ENCODE measurements around the gene RNF181.
A peak's percentile ranks its signal among the peaks of the same experiment; 100 is the strongest.

RNF181 gene, protein sequence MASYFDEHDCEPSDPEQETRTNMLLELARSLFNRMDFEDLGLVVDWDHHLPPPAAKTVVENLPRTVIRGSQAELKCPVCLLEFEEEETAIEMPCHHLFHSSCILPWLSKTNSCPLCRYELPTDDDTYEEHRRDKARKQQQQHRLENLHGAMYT

DNA sequence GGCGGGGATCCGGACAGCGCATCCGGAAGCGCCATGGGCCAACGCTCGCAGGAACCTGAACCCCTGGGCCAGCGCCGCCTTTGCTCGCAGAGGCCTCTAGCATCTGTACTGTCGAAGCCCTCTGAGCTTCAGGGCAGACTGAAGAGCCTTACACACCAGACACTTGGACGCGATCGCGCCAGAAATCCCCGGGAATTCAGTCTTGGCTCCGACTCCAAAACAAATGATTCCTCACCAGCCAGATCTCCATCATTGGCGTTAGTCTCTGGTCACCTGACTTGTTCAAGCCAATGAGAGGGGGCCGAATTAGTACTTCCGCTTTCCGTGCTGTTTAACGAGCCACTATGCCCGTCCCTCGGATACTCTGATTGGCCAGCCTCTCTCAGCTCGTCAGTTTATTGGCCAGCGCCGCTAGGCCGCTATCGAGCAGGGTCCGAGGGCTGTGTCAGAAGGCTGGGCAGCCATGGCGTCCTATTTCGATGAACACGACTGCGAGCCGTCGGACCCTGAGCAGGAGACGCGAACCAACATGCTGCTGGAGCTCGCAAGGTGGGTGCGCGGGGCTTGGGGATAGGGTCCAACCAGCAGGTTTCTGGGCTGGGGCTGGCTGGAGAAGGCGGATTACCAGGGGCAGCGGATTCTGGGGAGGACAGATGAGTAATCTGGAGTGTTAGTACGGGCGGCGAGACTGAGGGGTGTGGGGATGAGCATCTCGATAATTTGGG, at the start of gene RNF181:
Gene RNF181 (plus strand): TSS at position 445 of the 725 bp plus-strand sequence. CDS start 19 bp downstream, at position 464.
- H3K36me3 ChIP-seq (ENCODE audit: control insufficient read depth, insufficient read depth, low read length): no peaks in the 10 kb centered on the region
- H3K27ac ChIP-seq: peak within 1 kb of the TSS; percentile 86
- H3K4me1 ChIP-seq: peaks cover 15% of the 10 kb centered on the region
- peak within 1 kb of the TSS; percentile 86 for H3K4me3 ChIP-seq (ENCODE audit: low read depth, low read length)
- TF ChIP-seq, protein P1, sequence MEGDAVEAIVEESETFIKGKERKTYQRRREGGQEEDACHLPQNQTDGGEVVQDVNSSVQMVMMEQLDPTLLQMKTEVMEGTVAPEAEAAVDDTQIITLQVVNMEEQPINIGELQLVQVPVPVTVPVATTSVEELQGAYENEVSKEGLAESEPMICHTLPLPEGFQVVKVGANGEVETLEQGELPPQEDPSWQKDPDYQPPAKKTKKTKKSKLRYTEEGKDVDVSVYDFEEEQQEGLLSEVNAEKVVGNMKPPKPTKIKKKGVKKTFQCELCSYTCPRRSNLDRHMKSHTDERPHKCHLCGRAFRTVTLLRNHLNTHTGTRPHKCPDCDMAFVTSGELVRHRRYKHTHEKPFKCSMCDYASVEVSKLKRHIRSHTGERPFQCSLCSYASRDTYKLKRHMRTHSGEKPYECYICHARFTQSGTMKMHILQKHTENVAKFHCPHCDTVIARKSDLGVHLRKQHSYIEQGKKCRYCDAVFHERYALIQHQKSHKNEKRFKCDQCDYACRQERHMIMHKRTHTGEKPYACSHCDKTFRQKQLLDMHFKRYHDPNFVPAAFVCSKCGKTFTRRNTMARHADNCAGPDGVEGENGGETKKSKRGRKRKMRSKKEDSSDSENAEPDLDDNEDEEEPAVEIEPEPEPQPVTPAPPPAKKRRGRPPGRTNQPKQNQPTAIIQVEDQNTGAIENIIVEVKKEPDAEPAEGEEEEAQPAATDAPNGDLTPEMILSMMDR (IDR thresholded peaks at IDR 0.05): no peak
- no peaks in the 10 kb centered on the region for H3K9me3 ChIP-seq (ENCODE audit: control insufficient read depth, low read length)
- H3K4me2 ChIP-seq (ENCODE audit: low read length): peak within 1 kb of the TSS; percentile 89
- H3K27me3 ChIP-seq (ENCODE audit: control insufficient read depth, insufficient read depth, low read length): no peaks in the 10 kb centered on the region
- peak within 1 kb of the TSS; percentile 32 for H3K9ac ChIP-seq
- peaks cover 29% of the 10 kb centered on the region for H3K79me2 ChIP-seq
- H2AFZ ChIP-seq: peak within 1 kb of the TSS; percentile 86

DNA sequence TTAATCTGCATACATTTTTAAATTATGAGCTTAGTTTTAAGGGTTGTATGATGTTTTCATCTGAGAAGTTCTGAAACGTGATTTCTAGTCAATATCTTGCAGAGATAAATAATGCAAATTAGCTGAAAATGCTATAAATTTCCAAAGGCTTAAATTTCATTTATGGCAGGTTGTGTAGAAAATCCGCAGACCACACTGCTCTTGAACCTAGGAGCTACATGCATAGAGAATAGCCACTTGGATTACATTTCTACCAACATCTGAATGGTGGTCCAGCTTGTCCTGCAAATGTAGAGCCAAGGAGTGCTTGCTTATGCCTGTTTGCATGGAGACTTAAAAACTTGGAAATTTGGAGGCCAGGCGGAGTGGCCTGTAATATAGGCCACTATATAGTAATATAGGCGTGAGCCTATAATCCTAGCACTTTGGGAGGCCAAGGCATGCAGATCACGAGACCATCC, 49.7 kb upstream of the RNF181 start:
- Histone ChIP-seq H3K27ac (no peak overlapping the region), H3K27me3 (ENCODE audit: control insufficient read depth, insufficient read depth, low read length) (no peaks in the 10 kb centered on the region), H3K36me3 (ENCODE audit: control insufficient read depth, insufficient read depth, low read length) (no peaks in the 10 kb centered on the region), H3K9me3 (ENCODE audit: control insufficient read depth, low read length) (no peaks in the 10 kb centered on the region), H3K79me2 (no peaks in the 10 kb centered on the region), H3K4me3 (ENCODE audit: low read depth, low read length) (no peak overlapping the region), H3K9ac (no peak overlapping the region), H3K4me2 (ENCODE audit: low read length) (no peak overlapping the region), H2AFZ (no peak overlapping the region), H3K4me1 (peaks cover 20% of the 10 kb centered on the region)
- TF ChIP-seq, protein P1 (IDR thresholded peaks at IDR 0.05): no peak

DNA sequence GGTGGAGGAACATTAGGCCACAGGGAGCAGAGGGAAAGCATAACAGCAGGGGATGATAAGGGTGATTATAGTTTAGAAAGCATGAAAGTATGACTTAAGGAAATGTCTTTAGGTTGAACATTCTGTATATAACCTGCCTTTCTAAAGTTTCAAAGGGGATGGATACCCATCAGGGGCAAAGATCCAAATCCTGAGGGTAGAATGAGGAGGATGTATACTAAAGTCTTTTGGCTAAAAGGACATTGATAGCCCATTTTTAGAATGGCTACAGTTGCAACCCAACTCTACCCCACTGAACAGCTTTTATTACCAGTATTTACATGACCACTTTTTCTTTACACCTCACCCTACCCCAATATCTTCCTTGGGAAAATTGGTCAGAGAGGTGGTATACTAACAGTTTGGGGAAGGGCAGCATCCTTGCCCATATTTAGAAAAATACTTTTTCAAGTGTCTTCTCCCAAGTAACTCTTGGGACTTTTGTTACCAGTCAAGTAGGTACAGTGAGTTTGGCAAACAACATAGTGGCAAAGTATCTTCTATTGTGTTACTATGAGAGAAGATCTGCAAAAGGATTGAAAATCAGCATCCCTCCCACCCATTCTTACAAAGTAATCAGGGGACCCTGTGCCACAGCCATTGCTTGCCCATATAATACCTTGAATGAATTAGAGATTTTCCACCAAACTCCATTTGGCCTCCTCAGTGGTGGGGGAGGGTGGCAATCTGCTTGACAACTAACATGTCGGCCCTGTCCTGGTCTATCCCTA, 48.3 kb upstream of the RNF181 start:
- Histone ChIP-seq H3K36me3 (ENCODE audit: control insufficient read depth, insufficient read depth, low read length) (no peaks in the 10 kb centered on the region), H3K4me1 (peaks cover 17% of the 10 kb centered on the region), H3K27ac (no peak overlapping the region), H2AFZ (no peak overlapping the region), H3K27me3 (ENCODE audit: control insufficient read depth, insufficient read depth, low read length) (no peaks in the 10 kb centered on the region), H3K79me2 (no peaks in the 10 kb centered on the region), H3K9me3 (ENCODE audit: control insufficient read depth, low read length) (no peaks in the 10 kb centered on the region), H3K4me3 (ENCODE audit: low read depth, low read length) (no peak overlapping the region), H3K4me2 (ENCODE audit: low read length) (no peak overlapping the region), H3K9ac (no peak overlapping the region)
- TF ChIP-seq, protein P1 (IDR thresholded peaks at IDR 0.05): no peak

DNA sequence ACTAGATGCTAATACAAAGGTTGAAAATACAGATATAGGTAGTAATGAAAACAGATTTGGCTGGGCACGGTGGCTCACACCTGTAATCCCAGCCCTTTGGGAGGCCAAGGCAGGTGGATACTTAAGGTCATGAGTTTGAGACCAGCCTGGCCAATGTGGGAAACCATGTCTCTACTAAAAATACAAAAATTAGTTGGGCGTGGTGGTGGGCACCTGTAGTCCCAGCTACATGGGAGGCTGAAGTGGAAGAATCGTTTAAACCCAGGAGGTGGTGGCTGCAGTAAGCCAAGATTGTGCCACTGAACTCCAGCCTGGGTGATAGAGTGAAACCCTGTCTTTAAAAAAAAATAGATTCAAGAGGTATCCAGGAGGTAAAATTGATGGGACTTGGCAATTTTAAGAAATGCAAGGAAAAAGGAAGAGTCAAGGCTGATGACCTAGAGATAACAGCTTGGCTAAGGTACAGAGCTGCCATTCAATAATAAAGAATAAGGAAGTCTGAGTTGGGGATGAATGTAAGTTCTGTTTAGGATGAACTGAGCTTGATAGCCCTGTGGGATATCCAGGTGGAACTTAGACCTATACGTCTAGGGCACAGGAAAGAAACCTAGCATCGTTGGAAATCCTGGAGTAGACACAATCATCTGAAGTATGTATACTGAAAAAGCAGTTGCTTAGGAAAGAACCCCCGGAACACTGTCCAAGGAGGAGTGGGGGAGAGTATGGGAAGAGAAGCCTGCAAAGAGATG, 47.5 kb upstream of the RNF181 start:
- Histone ChIP-seq H3K4me1 (peaks cover 14% of the 10 kb centered on the region), H3K27ac (no peak overlapping the region), H3K4me2 (ENCODE audit: low read length) (no peak overlapping the region), H3K79me2 (no peaks in the 10 kb centered on the region), H3K36me3 (ENCODE audit: control insufficient read depth, insufficient read depth, low read length) (no peaks in the 10 kb centered on the region), H3K4me3 (ENCODE audit: low read depth, low read length) (no peak overlapping the region), H3K27me3 (ENCODE audit: control insufficient read depth, insufficient read depth, low read length) (no peaks in the 10 kb centered on the region), H3K9me3 (ENCODE audit: control insufficient read depth, low read length) (no peaks in the 10 kb centered on the region), H2AFZ (no peak overlapping the region), H3K9ac (no peak overlapping the region)
- TF ChIP-seq, protein P1 (IDR thresholded peaks at IDR 0.05): no peak

Measured in parathyroid adenoma (tissue), 2 donors.